Activated naive CD4-positive, alpha-beta T cell treated with anti-CD3 and anti-CD28 coated beads for 36 hours (primary cell): ENCODE data around the gene CDCP2. TPM values are rescaled to one million over a fixed set of nuclear protein-coding genes. Genes with fewer than 3 reads are reported as not detected.
"Not testable (repeated sequence)": the region's sequence is repeated elsewhere in the genome, so short reads cannot be mapped to it uniquely, and the experiment has no call there.

Experiments used
- CTCF ChIA-PET: fragments of 350-600 bp; sonication (Branson Sonifier 250); formaldehyde crosslinking; loops from one replicate; lab custom pipeline; 2021; ENCODE audit warnings: antibody characterized with exemption; lab: Charles Lee
- DNase-seq: peaks from one replicate; pipeline ENCODE4 v3.0.0-alpha.2; 2020
- H3K27ac Mint-ChIP-seq: one replicate; pipeline ENCODE4 v1.8.0; 2021; ENCODE audit warnings: mild to moderate bottlenecking, mixed read lengths
- H3K27me3 Mint-ChIP-seq: one replicate; pipeline ENCODE4 v1.8.0; 2021; ENCODE audit warnings: low read depth, mixed read lengths
- H3K36me3 Mint-ChIP-seq: one replicate; pipeline ENCODE4 v1.8.0; 2021; ENCODE audit warnings: low read depth, mixed read lengths
- H3K4me1 Mint-ChIP-seq: one replicate; pipeline ENCODE4 v1.8.0; 2021; ENCODE audit warnings: low read depth, mixed read lengths
- H3K4me3 Mint-ChIP-seq: one replicate; pipeline ENCODE4 v1.8.0; 2021; ENCODE audit warnings: mild to moderate bottlenecking, moderate library complexity, mixed read lengths
- H3K9me3 Mint-ChIP-seq: one replicate; pipeline ENCODE4 v1.8.0; 2021; ENCODE audit warnings: mixed read lengths
- intact Hi-C: fragments of 100-400 bp; cut with micrococcal nuclease; formaldehyde crosslinking; loops from one replicate; pipeline ENCODE4 v1.15.1; 2023
- total RNA-seq, 2 experiments: library from RNA; stranded (reverse); gene quantifications; one replicate each; pipeline ENCODE4 v1.2.3, GENCODE V29; 2021

Gene CDCP2
- total RNA-seq, 2 experiments from 2014 or later, result not detected

DNA sequence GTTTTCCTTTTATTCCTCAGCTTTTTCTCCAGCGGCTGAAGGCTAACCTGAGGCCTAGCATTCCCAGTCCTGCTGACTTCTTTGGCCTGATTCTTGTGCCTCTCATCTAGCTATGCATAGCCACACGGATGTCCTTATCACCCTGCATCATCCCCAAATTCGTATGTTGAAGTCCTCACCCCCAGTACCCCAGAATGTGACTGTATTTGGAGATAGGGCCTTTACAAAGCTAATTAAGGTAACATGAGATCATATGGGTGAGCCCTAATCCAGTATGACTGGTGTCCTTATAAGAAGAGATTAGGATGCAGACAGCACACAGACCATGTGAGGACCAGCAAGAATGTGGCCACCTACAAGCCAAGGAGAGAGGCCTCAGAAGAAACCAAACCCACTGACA, 44.6 kb downstream of the CDCP2 start:
- CTCF ChIA-PET, result interaction anchor here (0.6 kb wide), 2 partner anchors 143 to 275 kb away, joined by 3 read pairs; no protein-coding TSS in a partner anchor
- Mint-ChIP-seq H3K4me3 (no peak overlapping the region), H3K4me1 (no peaks in the 10 kb centered on the region), H3K27me3 (no peaks in the 10 kb centered on the region), H3K36me3 (no peaks in the 10 kb centered on the region), H3K27ac (no peak overlapping the region), H3K9me3 (no peaks in the 10 kb centered on the region)
- no peak for DNase-seq
- intact Hi-C loops, result no loop called here

DNA sequence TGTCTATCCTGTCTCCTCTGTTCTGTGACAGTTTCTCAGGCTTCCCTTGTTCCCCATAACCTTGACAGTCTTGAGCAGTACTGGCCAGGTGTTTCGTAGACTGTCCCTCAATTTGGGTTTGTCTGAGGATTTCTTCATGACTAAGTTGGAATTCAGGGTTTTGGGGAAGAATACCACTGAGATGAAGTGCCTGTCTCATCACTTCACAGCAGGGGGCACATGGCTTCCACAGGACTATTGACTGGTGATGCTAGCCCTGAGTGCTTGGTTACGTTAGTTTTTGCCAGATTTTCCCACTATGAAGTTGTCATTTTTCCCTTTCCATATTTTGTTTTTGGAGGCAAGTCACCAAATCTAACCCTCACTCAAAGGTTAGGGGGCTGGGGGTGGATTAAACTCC, 45.7 kb downstream of the CDCP2 start:
- no peak for DNase-seq
- Mint-ChIP-seq H3K36me3 (peaks cover 3% of the 10 kb centered on the region), H3K27ac (no peak overlapping the region), H3K4me3 (no peak overlapping the region), H3K27me3 (no peaks in the 10 kb centered on the region), H3K9me3 (no peaks in the 10 kb centered on the region), H3K4me1 (no peaks in the 10 kb centered on the region)
- CTCF ChIA-PET, result no interaction called here
- intact Hi-C loops, result no loop called here

DNA sequence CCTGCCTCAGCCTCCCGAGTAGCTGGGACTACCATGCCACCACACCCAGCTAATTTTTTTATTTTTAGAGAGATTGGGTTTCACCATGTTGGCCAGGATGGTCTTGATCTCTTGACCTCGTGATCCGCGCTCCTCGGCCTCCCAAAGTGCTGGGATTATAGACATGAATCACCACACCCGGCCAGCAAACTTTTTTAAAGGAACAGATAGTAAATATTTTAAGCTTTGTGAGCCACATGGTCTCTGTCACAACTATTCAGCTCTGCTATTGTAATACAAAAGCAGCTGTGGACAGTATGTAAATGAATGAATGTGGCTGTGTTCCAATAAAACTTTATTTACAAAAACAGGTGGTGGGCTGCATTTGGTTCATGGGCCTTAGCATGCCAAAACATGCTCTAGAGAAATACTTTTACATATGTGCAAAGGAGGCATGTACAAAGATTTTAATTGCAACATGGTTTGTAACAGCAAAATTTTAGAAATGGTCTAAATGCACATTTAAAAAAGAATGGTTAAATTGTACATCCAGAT, 47.0 kb downstream of the CDCP2 start:
- H3K9me3 Mint-ChIP-seq, result no peaks in the 10 kb centered on the region
- CTCF ChIA-PET, result interaction anchor here (0.5 kb wide), 1 partner anchor 31 kb away, joined by 3 read pairs; no protein-coding TSS in a partner anchor
- H3K27me3 Mint-ChIP-seq, result no peaks in the 10 kb centered on the region
- no peak overlapping the region for H3K27ac Mint-ChIP-seq
- no peak for DNase-seq
- no peaks in the 10 kb centered on the region for H3K4me1 Mint-ChIP-seq
- H3K4me3 Mint-ChIP-seq, result no peak overlapping the region
- intact Hi-C loops, result no loop called here
- H3K36me3 Mint-ChIP-seq, result peaks cover 3% of the 10 kb centered on the region

DNA sequence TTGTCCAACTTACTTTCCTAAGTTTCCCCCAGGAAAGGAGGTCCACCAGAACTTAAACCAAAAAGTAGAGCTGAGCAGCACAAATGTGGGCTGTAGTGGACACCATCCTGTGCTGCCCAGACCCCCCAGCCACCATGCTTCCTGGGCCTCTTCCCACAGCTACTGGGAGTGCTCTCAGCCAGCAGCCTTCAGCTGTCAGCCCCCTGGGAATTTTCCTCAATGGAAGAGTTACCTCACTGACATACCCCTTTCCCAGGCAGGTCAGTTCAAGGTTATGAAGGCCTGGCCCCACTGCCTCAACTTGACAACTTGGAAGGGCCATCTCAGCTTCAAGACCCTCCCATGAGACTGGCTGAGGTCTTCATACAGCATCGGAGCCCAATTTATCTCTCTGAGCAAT, 47.7 kb downstream of the CDCP2 start:
- H3K4me1 Mint-ChIP-seq, result no peaks in the 10 kb centered on the region
- H3K9me3 Mint-ChIP-seq, result no peaks in the 10 kb centered on the region
- no peak overlapping the region for H3K27ac Mint-ChIP-seq
- H3K36me3 Mint-ChIP-seq, result peaks cover 6% of the 10 kb centered on the region
- no peaks in the 10 kb centered on the region for H3K27me3 Mint-ChIP-seq
- DNase-seq, result no peak
- H3K4me3 Mint-ChIP-seq, result no peak overlapping the region
- intact Hi-C loops, result no loop called here
- CTCF ChIA-PET, result interaction anchor here (0.7 kb wide), 1 partner anchor 442 kb away, joined by 5 read pairs; no protein-coding TSS in a partner anchor

DNA sequence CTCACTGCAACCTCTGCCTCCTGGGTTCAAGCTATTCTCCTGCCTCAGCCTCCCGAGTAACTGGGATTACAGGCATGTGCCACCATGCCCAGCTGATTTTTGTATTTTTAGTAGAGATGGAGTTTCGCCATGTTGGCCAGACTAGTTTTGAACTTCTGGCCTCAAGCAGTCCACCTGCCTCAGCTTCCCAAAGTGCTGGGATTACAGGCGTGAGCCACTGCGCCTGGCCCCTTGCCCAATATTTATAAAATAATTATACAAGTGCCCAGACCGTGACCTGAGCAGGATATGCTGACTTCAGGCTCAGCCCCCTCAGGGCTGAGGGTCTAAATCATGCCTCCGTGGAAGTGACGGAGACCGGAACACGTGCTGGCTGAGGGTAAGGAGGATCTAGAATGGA, 48.2 kb downstream of the CDCP2 start:
- intact Hi-C loops, H3K27ac Mint-ChIP-seq: not testable (repeated sequence)

DNA sequence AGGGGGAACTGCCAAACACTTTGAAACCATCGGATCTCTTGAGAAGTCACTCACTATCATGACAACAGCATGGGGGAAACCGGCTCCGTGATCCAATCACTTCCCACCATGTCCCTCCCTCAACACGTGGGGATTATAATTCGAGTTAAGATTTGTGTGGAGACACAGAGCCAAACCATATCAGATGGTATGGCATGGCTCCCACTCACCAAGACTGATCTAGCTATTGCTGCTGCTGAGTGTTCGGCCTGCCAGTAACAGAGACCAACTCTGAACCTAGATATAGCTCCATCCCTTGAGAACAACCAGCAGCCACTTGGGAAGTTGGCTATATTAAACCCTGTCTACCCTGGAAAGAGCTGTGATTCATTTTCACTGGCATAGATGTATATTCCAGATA, 49.4 kb downstream of the CDCP2 start:
- no peaks in the 10 kb centered on the region for H3K4me1 Mint-ChIP-seq
- no peak for DNase-seq
- peaks cover 6% of the 10 kb centered on the region for H3K36me3 Mint-ChIP-seq
- no peaks in the 10 kb centered on the region for H3K9me3 Mint-ChIP-seq
- no peaks in the 10 kb centered on the region for H3K27me3 Mint-ChIP-seq
- no peak overlapping the region for H3K4me3 Mint-ChIP-seq
- no peak overlapping the region for H3K27ac Mint-ChIP-seq
- intact Hi-C loops, result no loop called here
- CTCF ChIA-PET, result interaction anchor here (0.6 kb wide), 1 partner anchor 564 kb away, joined by 3 read pairs; no protein-coding TSS in a partner anchor

More for the DNA sequence above, 48.2 kb downstream of the CDCP2 start:
- not testable (repeated sequence) for H3K27me3 Mint-ChIP-seq, H3K9me3 Mint-ChIP-seq, H3K4me1 Mint-ChIP-seq, H3K4me3 Mint-ChIP-seq, DNase-seq, H3K36me3 Mint-ChIP-seq
- CTCF ChIA-PET, result interaction anchor here (0.7 kb wide), 1 partner anchor 443 kb away, joined by 5 read pairs; no protein-coding TSS in a partner anchor

DNA sequence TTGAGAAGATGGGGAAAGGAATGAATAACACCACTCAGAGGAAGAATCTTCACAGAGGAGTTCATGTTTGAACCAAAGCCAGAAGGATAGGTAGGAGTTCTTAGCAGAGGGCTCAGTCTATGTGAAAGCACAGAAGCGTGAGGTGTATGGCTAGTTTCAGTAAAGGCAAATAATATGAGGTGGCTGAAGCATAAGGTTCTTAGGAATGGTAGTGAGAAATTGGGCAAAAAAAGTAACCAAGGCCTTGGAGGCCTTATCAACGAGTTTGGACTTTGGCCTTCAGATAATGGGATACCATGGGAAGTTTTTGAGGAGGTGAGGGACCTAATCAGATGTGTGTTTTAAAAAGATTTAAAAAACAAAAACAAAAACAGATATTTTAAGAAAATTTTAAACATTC, 52.3 kb downstream of the CDCP2 start:
- no peak for DNase-seq
- peaks cover 6% of the 10 kb centered on the region for H3K36me3 Mint-ChIP-seq
- H3K4me3 Mint-ChIP-seq, result no peak overlapping the region
- no peaks in the 10 kb centered on the region for H3K9me3 Mint-ChIP-seq
- H3K27ac Mint-ChIP-seq, result no peak overlapping the region
- H3K4me1 Mint-ChIP-seq, result no peaks in the 10 kb centered on the region
- CTCF ChIA-PET, result no interaction called here
- no peaks in the 10 kb centered on the region for H3K27me3 Mint-ChIP-seq
- intact Hi-C loops, result no loop called here

DNA sequence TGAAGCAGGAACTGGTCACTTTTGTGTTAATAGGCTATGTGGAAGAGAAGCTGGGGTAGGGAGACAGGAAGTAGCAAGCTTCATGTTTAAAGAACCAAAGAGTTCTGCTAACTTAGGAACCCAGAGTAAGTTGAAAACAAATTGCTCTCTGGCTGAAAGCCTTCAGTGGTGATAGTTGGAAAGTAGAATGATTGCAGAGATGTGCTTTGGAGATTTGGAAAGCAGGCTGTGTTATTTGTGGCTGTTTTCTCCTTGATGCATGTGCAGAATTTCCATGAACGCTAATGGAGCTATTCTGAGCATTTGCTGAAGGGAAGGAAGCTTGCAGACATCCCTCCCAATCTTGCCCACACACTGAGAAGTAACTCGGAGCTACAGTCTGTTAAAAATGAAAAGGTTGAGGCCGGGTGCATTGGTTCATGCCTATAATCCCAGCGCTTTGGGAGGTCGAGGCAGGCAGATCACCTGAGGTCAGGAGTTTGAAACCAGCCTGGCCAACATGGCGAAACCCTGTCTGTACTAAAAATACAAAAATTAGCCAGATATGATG, 53.7 kb downstream of the CDCP2 start:
- DNase-seq, result no peak
- no peaks in the 10 kb centered on the region for H3K27me3 Mint-ChIP-seq
- H3K27ac Mint-ChIP-seq, result no peak overlapping the region
- no peak overlapping the region for H3K4me3 Mint-ChIP-seq
- H3K36me3 Mint-ChIP-seq, result peaks cover 6% of the 10 kb centered on the region
- CTCF ChIA-PET, result interaction anchor here (0.7 to 0.9 kb wide), 2 partner anchors 93 to 288 kb away, joined by 3 to 6 read pairs; no protein-coding TSS in a partner anchor
- no peaks in the 10 kb centered on the region for H3K9me3 Mint-ChIP-seq
- H3K4me1 Mint-ChIP-seq, result no peaks in the 10 kb centered on the region
- intact Hi-C loops, result no loop called here

DNA sequence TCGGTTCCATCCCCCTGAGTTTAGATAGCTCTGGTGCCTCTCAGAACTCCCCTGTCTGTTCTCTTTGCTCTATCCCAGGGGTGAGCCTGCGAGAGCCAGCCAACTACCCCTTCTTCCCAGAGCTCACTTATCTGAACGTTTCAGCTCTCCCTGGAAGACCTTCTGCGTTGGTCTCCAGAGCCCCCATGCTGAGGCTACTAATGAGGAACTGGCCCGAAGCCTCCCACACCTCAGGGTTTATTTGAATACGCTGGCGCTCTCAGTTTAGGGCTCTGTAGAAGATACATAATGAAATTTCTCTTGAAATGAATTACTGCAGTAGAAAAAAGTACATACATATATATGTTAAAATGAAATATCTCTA, 55.9 kb downstream of the CDCP2 start:
- no peak overlapping the region for H3K4me3 Mint-ChIP-seq
- H3K9me3 Mint-ChIP-seq, result no peaks in the 10 kb centered on the region
- H3K36me3 Mint-ChIP-seq, result peaks cover 3% of the 10 kb centered on the region
- intact Hi-C loops, result no loop called here
- no peaks in the 10 kb centered on the region for H3K27me3 Mint-ChIP-seq
- no peak overlapping the region for H3K27ac Mint-ChIP-seq
- CTCF ChIA-PET, result no interaction called here
- DNase-seq, result no peak
- H3K4me1 Mint-ChIP-seq, result no peaks in the 10 kb centered on the region

DNA sequence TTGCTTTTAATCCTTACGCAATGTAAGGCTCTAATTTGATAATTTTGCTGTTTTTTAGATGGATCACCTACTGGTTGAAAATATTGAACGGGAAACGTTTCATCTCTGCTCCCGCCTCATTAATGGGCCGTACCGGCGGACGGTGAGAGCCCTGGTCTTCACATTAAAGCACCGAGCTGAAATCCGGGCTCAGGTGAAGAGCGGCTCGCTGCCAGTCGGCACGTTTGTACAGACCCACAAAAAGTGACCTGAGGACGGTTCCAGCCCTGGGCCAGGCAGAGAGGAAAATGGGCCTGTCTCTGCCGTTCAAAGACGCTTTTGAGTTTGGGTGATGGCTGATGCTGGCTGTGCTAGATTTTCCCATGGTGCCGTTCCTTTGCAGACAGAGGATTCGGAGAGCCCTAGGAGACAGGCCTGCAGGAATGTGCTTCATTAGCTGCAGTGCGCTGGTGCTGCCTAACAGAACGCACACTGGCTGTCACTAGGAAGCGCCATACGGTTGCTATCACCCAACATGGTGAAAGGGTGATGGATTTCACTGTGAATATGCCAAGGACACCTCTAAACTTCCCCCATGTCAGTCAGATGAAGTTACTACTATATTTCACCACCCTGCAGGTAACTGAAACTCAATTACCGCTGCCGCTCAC, 56.4 kb downstream of the CDCP2 start:
- H3K36me3 Mint-ChIP-seq, result peaks cover 3% of the 10 kb centered on the region
- H3K4me3 Mint-ChIP-seq, result no peak overlapping the region
- CTCF ChIA-PET, result no interaction called here
- no peak overlapping the region for H3K27ac Mint-ChIP-seq
- intact Hi-C loops, result no loop called here
- H3K4me1 Mint-ChIP-seq, result no peaks in the 10 kb centered on the region
- no peaks in the 10 kb centered on the region for H3K9me3 Mint-ChIP-seq
- no peak for DNase-seq
- H3K27me3 Mint-ChIP-seq, result no peaks in the 10 kb centered on the region

DNA sequence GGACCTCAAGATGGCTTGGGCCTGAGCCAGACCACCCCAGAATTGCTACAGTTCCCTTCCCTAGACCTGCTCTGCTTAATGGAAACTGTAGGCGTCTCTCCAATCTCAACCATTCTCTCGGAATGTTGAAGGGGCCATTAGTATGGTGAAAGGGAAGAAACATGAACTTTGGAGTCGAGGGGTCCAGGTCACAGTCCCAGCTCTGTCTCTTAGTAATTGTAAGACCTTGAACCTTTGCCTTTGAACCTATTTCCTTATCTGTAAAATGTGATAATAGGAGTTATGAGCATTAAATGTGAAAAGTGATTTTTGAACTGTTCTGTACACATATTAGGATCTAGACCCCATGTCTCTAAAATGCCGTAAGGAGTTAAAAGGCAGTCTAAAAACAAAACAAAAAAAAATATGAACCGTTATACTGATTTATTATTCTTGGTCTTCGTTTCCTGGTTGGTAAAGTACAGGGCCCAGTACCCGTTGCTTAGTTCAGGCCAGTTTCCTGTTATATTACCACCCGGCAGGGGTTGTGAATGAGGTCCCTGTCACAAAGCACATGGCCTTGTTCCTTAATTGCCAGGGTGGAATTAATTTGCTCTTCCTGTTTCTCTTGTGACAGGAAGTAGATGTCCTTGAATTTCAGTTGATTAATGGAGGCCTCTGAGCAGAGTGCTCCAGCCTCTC, 57.1 kb downstream of the CDCP2 start:
- intact Hi-C loops, result no loop called here
- Mint-ChIP-seq H3K27ac (no peak overlapping the region), H3K9me3 (no peaks in the 10 kb centered on the region), H3K4me1 (no peaks in the 10 kb centered on the region), H3K4me3 (no peak overlapping the region), H3K27me3 (no peaks in the 10 kb centered on the region), H3K36me3 (peaks cover 3% of the 10 kb centered on the region)
- CTCF ChIA-PET, result interaction anchor here (0.8 kb wide), 1 partner anchor 171 kb away, joined by 4 read pairs; no protein-coding TSS in a partner anchor
- no peak for DNase-seq

DNA sequence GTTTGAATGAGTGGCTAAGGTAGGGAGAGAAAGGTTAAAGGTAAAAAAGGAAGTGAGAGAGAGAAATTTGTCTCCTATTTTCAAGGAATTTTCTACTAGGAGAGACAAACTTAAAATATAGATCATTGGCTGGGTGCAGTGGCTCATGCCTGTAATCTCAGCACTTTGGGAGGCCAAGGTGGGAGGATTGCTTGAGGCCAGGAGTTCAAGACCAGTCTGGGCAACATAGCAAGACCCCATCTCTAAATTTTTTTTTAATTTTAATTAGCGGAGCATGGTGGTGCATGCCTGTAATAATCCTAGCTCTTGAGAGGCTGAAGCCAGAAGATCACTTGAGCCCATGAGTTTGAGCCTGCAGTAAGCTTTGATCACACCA, 58.1 kb downstream of the CDCP2 start:
- CTCF ChIA-PET, H3K4me1 Mint-ChIP-seq, DNase-seq, H3K4me3 Mint-ChIP-seq, H3K27me3 Mint-ChIP-seq, H3K36me3 Mint-ChIP-seq, intact Hi-C loops, H3K9me3 Mint-ChIP-seq, H3K27ac Mint-ChIP-seq: not testable (repeated sequence)
